ENCODE measurements around the gene RERGL.

DNA sequence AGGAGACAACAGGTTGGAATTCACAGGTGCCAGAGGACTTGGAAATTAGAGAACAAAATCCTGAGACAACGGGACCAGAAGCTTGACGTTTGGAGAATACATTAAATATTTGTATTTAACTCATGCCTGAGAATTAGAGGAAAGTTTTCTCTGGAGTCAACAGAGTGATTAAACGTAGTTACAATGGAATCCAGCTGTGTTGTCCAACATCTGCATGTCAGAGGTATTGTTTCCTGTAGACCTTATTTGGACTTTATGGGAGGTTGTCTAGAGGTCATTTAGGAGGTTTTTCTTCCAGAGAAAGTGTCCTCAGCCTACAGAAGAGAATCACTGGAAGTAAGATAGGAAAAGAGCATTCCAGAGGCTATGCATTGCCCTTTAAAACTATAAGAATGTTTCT is 45.1 kb upstream of the RERGL start:
- no peak for TF ChIP-seq CTCF (IDR thresholded peaks at IDR 0.05; ENCODE audit: low read depth, low read length)
- no peak for TF ChIP-seq EZH2phosphoT487 (IDR thresholded peaks at IDR 0.05; ENCODE audit: low read depth)
